WTC11 (cell line): ENCODE results near the gene RHBDL1. TPM values are rescaled to one million over a fixed set of nuclear protein-coding genes. Genes with fewer than 3 reads are reported as not detected.

Experiments
- JUN ChIP-seq: sonication (generic); formaldehyde crosslinking; IDR thresholded peaks from 2 replicates; pipeline ENCODE4 v1.8.0; 2023; ENCODE audit warnings: mild to moderate bottlenecking, missing genetic modification reagents
- KAT7 ChIP-seq: sonication (generic); formaldehyde crosslinking; IDR thresholded peaks from 2 replicates; pipeline ENCODE4 v1.8.1; 2023; ENCODE audit warnings: missing genetic modification reagents, mild to moderate bottlenecking, borderline replicate concordance
- ZBTB43 ChIP-seq: sonication (generic); formaldehyde crosslinking; IDR thresholded peaks from 2 replicates; pipeline ENCODE4 v1.8.1; 2023; ENCODE audit warnings: mild to moderate bottlenecking, missing genetic modification reagents
- total RNA-seq: library from RNA; stranded (reverse); gene quantifications from 3 replicates; pipeline ENCODE4 v1.2.3, GENCODE V29; 2021

The RHBDL1 gene
- total RNA-seq, 1 experiment from 2014 or later: 8.2 TPM

GRCh38 chr16:727291-727977 is 52.0 kb downstream of the RHBDL1 start (continued):
- TF ChIP-seq KAT7 (CRISPR knock-in tag) (no peak), JUN (CRISPR knock-in tag) (0 out of 2 replicates have a peak, but pooled peaks have one; percentile 8), ZBTB43 (CRISPR knock-in tag) (peak; percentile 23; the same call in 1 of the 2 replicates)
- TF ChIP-seq, all 79 proteins: peak for 9

Other genes starting within 250 kb of the RHBDL1 start
- gene CAPN15, start 148.0 kb upstream of the RHBDL1 start, total RNA-seq: 89.3 to 110 TPM (median 93.8 TPM) in 3 replicates
- gene PRR35, start 115.3 kb upstream of the RHBDL1 start, total RNA-seq: 0.72 to 1.1 TPM (median 0.94 TPM) in 3 replicates
- 0.76 to 0.92 TPM (median 0.87 TPM) in 3 replicates for gene NHLRC4, start 108.7 kb upstream of the RHBDL1 start, total RNA-seq
- 57.7 to 63.7 TPM (median 60.8 TPM) in 3 replicates for gene PIGQ, start 105.7 kb upstream of the RHBDL1 start, total RNA-seq
- gene RAB40C, start 85.6 kb upstream of the RHBDL1 start, total RNA-seq: 22.5 to 28.0 TPM (median 26.2 TPM) in 3 replicates
- 12.3 to 18.6 TPM (median 17.3 TPM) in 3 replicates for gene WFIKKN1, start 44.7 kb upstream of the RHBDL1 start, total RNA-seq
- gene METTL26, start 39.4 kb upstream of the RHBDL1 start, total RNA-seq: 115 to 121 TPM (median 115 TPM) in 3 replicates
- gene MCRIP2, start 33.8 kb upstream of the RHBDL1 start, total RNA-seq: 63.3 to 76.0 TPM (median 66.7 TPM) in 3 replicates
- 66.2 to 75.8 TPM (median 69.6 TPM) in 3 replicates for gene WDR90, start 26.3 kb upstream of the RHBDL1 start, total RNA-seq
- gene RHOT2, start 7.5 kb upstream of the RHBDL1 start, total RNA-seq: 245 to 285 TPM (median 250 TPM) in 3 replicates
- 79.0 to 88.2 TPM (median 85.8 TPM) in 3 replicates for gene STUB1, start 4.7 kb downstream of the RHBDL1 start, total RNA-seq
- gene JMJD8, start 8.7 kb downstream of the RHBDL1 start, total RNA-seq: 59.6 to 63.4 TPM (median 61.2 TPM) in 3 replicates
- 25.5 to 28.2 TPM (median 26.3 TPM) in 3 replicates for gene WDR24, start 14.7 kb downstream of the RHBDL1 start, total RNA-seq
- gene FBXL16, start 30.1 kb downstream of the RHBDL1 start, total RNA-seq: 22.7 to 28.6 TPM (median 27.3 TPM) in 3 replicates
- gene METRN, start 39.4 kb downstream of the RHBDL1 start, total RNA-seq: 30.9 to 64.3 TPM (median 61.4 TPM) in 3 replicates
- 40.6 to 43.1 TPM (median 43.0 TPM) in 3 replicates for gene ANTKMT, start 45.5 kb downstream of the RHBDL1 start, total RNA-seq
- gene CCDC78, start 50.8 kb downstream of the RHBDL1 start, total RNA-seq: 19.4 to 20.8 TPM (median 20.2 TPM) in 3 replicates
- gene HAGHL, start 51.4 kb downstream of the RHBDL1 start, total RNA-seq: 38.4 to 41.7 TPM (median 39.4 TPM) in 3 replicates
- gene CIAO3, start 65.3 kb downstream of the RHBDL1 start, total RNA-seq: 32.8 to 50.9 TPM (median 32.8 TPM) in 3 replicates
- gene MSLN, start 85.1 kb downstream of the RHBDL1 start, total RNA-seq: 0.20 to 0.55 TPM (median 0.46 TPM) in 3 replicates
- gene RPUSD1, start 112.7 kb downstream of the RHBDL1 start, total RNA-seq: 35.0 to 45.1 TPM (median 36.6 TPM) in 3 replicates
- gene CHTF18, start 112.9 kb downstream of the RHBDL1 start, total RNA-seq: 177 to 183 TPM (median 181 TPM) in 3 replicates
- 0.34 TPM in 1 of 3 replicates, not detected in the others for gene GNG13, start 125.1 kb downstream of the RHBDL1 start, total RNA-seq